OCI-LY3 (cell line): ENCODE measurements around the gene KCNIP1.

Source experiments
- CTCF ChIP-seq: fragments of 200-600, 300-600 bp; sonication (generic); IDR thresholded peaks from 2 replicates; pipeline ENCODE4 v1.5.1; 2014; ENCODE audit warnings: antibody characterized with exemption, low read length, low read depth
- EZH2phosphoT487 ChIP-seq: fragments of 200-600 bp; shearing (Covaris generic); IDR thresholded peaks from 2 replicates; pipeline ENCODE4 v1.6.1; 2018; ENCODE audit warnings: antibody characterized with exemption, mixed run types, low read depth

GRCh38 chr5:170720984-170721383 is 217.2 kb downstream of the KCNIP1 start:
- TF ChIP-seq EZH2phosphoT487 (no peak), CTCF (no peak)
